RWPE1 (cell line): ENCODE measurements around the gene SNX14.
A peak's percentile ranks its signal among the peaks of the same experiment; 100 is the strongest.
"Not testable (repeated sequence)": the region's sequence is repeated elsewhere in the genome, so short reads cannot be mapped to it uniquely, and the experiment has no call there.

Experiments
- CTCF ChIA-PET: fragments of 350-600 bp; sonication (Branson Sonifier 250); formaldehyde crosslinking; extraction: SDS; loops from one replicate; lab custom pipeline; 2021; lab: Yijun Ruan, JAX
- POLR2A ChIA-PET: fragments of 400-600 bp; formaldehyde crosslinking; extraction: SDS; loops from one replicate; lab custom pipeline; 2020; ENCODE audit warnings: antibody characterized with exemption; ENCODE audit not compliant: low non-redundant PET; lab: Yijun Ruan, JAX
- DNase-seq: peaks from one replicate; pipeline ENCODE4 v3.0.0; 2012; ENCODE audit warnings: low spot score
- H3K27ac ChIP-seq: fragments of 450-650 bp; 2 replicates; pipeline ENCODE4 v1.5.1; 2017
- CTCF ChIP-seq: fragments of 450-650 bp; conservative IDR thresholded peaks from 2 replicates; pipeline ENCODE4 v1.5.1; 2017; ENCODE audit warnings: low read depth, mild to moderate bottlenecking

The SNX14 gene

DNA sequence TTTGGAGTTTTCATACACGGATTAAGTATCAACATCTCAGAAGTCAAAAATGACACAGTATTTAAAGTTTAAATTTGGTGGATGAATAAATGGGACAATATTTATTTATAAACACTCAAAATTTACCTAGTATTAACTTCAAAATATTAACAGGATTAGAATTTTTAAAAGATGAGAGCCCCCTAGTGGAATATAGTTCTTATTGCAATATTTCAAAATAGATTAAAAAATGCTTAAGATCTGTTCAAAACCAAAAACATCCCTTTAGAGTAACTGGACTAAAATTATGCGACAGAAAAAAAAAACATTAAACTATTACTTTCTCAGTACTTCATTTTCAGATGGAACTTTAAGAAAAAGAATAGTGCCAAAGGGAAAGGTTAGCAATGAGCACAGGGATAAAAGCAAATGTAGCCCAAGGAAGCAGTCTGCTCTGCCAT is 56.6 kb downstream of the SNX14 start:
- POLR2A ChIA-PET, result no interaction called here
- TF ChIP-seq CTCF, result peak; percentile 74
- CTCF ChIA-PET, result interaction anchor here (0.7 to 2.0 kb wide), 8 partner anchors 14 to 845 kb away, joined by 3 to 10 read pairs (median 4); no protein-coding TSS in a partner anchor

GRCh38 chr6:85524281-85524680 is 69.4 kb downstream of the SNX14 start:
- CTCF ChIA-PET, result interaction anchor here (0.7 kb wide), 1 partner anchor 755 kb away, joined by 3 read pairs; no protein-coding TSS in a partner anchor
- H3K27ac ChIP-seq, POLR2A ChIA-PET, DNase-seq: not testable (repeated sequence)

More for the DNA sequence above, 56.6 kb downstream of the SNX14 start:
- peak; percentile 5 for DNase-seq
- H3K27ac ChIP-seq, result no peak overlapping the region

- CTCF ChIA-PET, result no interaction called here
- no peak for TF ChIP-seq CTCF
- POLR2A ChIA-PET, result no interaction called here
- DNase-seq, result peak; percentile 62
- H3K27ac ChIP-seq, result no peak overlapping the region
Measured at GRCh38 chr6:85516168-85516567, 77.5 kb downstream of the SNX14 start.

GRCh38 chr6:85506441-85507093 is 87.1 kb downstream of the SNX14 start:
- no peak for DNase-seq
- TF ChIP-seq CTCF, result no peak
- ChIA-PET CTCF (interaction anchor here (1.1 kb wide), 1 partner anchor 19 kb away, joined by 5 read pairs; no protein-coding TSS in a partner anchor), POLR2A (no interaction called here)
- H3K27ac ChIP-seq, result no peak overlapping the region

GRCh38 chr6:85498596-85499258 is 94.9 kb downstream of the SNX14 start:
- DNase-seq, result no peak
- ChIA-PET POLR2A (no interaction called here), CTCF (interaction anchor here (0.6 kb wide), 1 partner anchor 16 kb away, joined by 3 read pairs; no protein-coding TSS in a partner anchor)
- H3K27ac ChIP-seq, result no peak overlapping the region
- TF ChIP-seq CTCF, result no peak

GRCh38 chr6:85496856-85497255 is 96.8 kb downstream of the SNX14 start:
- no peak for DNase-seq
- POLR2A ChIA-PET, result no interaction called here
- no peak for TF ChIP-seq CTCF
- H3K27ac ChIP-seq, result no peak overlapping the region
- CTCF ChIA-PET, result interaction anchor here (1.1 kb wide), 1 partner anchor 14 kb away, joined by 4 read pairs; no protein-coding TSS in a partner anchor
